Measurements from ENCODE around the gene HSPD1. TPM values are rescaled to one million over a fixed set of nuclear protein-coding genes. Genes with fewer than 3 reads are reported as not detected.

HSPD1 gene
- total RNA-seq (2022) (877 and 933 TPM in 2 replicates), Bru-seq, nascent RNA (percentile 99 among the genes with signal in this experiment), BruChase-seq, experiment 1, labeled RNA remaining after a 2-hour chase (percentile 100 among the genes with signal in this experiment), BruChase-seq, experiment 2, labeled RNA remaining after a 6-hour chase (percentile 100 among the genes with signal in this experiment)
- long read RNA-seq, transcript HSPD1-202 (12 exons, 2,455 nt) = major isoform, 1,806 of 2,022 reads
- long read RNA-seq, partial matches to known transcripts = 124 of 2,022 reads
- long read RNA-seq, other reads (novel, unspliced or antisense) = 89 of 2,022 reads

DNA sequence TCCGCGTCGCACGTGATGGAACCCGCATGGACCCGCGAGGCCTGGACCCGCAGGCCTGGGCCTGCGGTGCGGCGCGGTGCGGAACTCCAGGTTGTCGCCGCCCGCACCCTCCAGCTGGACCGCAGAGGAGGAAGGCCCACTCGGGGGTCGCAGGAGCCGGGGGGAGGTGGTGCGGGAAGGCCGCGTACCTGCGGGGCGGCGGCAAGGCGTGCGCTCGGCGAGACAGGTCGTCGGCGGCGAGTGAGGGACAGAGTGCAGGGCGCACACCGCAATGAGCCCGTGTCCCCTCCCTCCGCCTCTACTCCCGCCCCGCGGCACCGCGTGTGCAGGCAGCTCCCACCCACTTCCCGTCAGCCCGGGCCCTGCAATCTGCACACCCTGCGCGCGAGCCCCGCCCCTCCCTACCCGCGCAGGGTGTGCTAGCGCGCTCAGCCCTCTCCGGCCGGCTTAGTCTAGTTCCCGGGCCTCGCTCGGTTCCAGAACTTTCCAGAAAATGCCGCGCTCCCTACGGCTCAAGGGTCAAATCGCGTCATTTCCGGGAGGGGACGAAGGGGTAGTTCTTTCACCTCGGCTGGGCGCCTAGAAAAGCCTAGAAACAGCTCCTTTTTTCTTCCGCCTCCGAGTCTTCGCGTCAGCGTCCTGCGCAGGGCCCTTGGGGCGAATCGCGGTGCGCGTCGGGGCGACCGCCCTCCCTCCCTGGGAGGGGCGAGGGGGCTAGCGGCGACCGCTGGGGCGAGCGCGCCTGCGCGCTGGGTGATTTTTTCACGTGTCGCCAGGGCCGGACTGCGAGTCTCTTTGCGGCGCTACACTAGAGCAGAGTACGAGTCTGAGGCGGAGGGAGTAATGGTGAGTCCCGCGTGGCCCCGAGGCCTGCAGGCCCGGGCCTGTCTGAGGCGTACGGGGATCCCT, at the start of gene HSPD1, which contains the start of gene HSPE1:
TSS of gene HSPD1 (minus strand) at position 247 of the 909 bp plus-strand sequence. CDS start 992 bp downstream, outside the sequence.
TSS of gene HSPE1 (plus strand) at position 786 of the 909 bp plus-strand sequence. CDS start at position 844, 58 bp downstream.
- BruUV-seq (replicated peaks) = no TSS peak
- Histone ChIP-seq H3K4me1 (peaks cover 42% of the 10 kb centered on the region), H3K9me3 (no peaks in the 10 kb centered on the region), H3K36me3 (ENCODE audit: control insufficient read depth, insufficient read depth, low read length) (peaks cover 6% of the 10 kb centered on the region), H3K27me3 (replicated peaks; ENCODE audit: control insufficient read depth, insufficient read depth, low read length) (no peaks in the 10 kb centered on the region), H3K4me3 (ENCODE audit: low read depth, low read length) (peak within 1 kb of the TSS; percentile 91)
- ChIA-PET POLR2A (interaction anchor here (0.5 to 2.8 kb wide), 23 partner anchors 8 to 1240 kb away, joined by 3 to 64 read pairs (median 4); partner anchors contain the start of genes CCDC150, COQ10B, MARS2 and MOB4), CTCF (interaction anchor here (0.7 to 1.3 kb wide), 4 partner anchors 16 to 307 kb away, joined by 3 to 5 read pairs (median 4); partner anchors contain the start of genes COQ10B and MOB4)
- H3K27ac Mint-ChIP-seq (ENCODE audit: unreplicated experiment) = peak within 1 kb of the TSS; percentile 97
- DNase-seq = peak; percentile 99
- no peaks in the 10 kb centered on the region for H3K27me3 Mint-ChIP-seq (ENCODE audit: insufficient read depth, unreplicated experiment)
- H3K4me3 Mint-ChIP-seq (ENCODE audit: unreplicated experiment) = peak within 1 kb of the TSS; percentile 95
- peaks cover 7% of the 10 kb centered on the region for H3K4me1 Mint-ChIP-seq (ENCODE audit: low read depth, unreplicated experiment)
- peaks cover 97% of the 10 kb centered on the region for H3K36me3 Mint-ChIP-seq (ENCODE audit: insufficient read depth, unreplicated experiment)
- TF ChIP-seq, protein P1, sequence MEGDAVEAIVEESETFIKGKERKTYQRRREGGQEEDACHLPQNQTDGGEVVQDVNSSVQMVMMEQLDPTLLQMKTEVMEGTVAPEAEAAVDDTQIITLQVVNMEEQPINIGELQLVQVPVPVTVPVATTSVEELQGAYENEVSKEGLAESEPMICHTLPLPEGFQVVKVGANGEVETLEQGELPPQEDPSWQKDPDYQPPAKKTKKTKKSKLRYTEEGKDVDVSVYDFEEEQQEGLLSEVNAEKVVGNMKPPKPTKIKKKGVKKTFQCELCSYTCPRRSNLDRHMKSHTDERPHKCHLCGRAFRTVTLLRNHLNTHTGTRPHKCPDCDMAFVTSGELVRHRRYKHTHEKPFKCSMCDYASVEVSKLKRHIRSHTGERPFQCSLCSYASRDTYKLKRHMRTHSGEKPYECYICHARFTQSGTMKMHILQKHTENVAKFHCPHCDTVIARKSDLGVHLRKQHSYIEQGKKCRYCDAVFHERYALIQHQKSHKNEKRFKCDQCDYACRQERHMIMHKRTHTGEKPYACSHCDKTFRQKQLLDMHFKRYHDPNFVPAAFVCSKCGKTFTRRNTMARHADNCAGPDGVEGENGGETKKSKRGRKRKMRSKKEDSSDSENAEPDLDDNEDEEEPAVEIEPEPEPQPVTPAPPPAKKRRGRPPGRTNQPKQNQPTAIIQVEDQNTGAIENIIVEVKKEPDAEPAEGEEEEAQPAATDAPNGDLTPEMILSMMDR (IDR thresholded peaks at IDR 0.05; ENCODE audit: insufficient read depth in 1 of 2, low read depth in 1 of 2, low read length in 1 of 2, severe bottlenecking in 1 of 2, unreplicated experiment in 1 of 2) = no peak
- H3K9me3 Mint-ChIP-seq (ENCODE audit: unreplicated experiment) = no peaks in the 10 kb centered on the region
- intact Hi-C loops (cut with micrococcal nuclease; ENCODE audit: unreplicated experiment) = loop anchor here (1.0 to 5.0 kb wide), 6 partner anchors 16 to 277 kb away; partner anchors contain the start of genes COQ10B, MARS2, MOB4 and SF3B1

- BruUV-seq (replicated peaks) = no TSS peak
- no peak overlapping the region for H3K4me3 Mint-ChIP-seq (ENCODE audit: unreplicated experiment)
- no peak for DNase-seq
- Histone ChIP-seq H3K36me3 (ENCODE audit: control insufficient read depth, insufficient read depth, low read length) (no peaks in the 10 kb centered on the region), H3K4me3 (ENCODE audit: low read depth, low read length) (no peak overlapping the region), H3K4me1 (no peaks in the 10 kb centered on the region), H3K9me3 (no peaks in the 10 kb centered on the region), H3K27me3 (replicated peaks; ENCODE audit: control insufficient read depth, insufficient read depth, low read length) (no peaks in the 10 kb centered on the region)
- peaks cover 53% of the 10 kb centered on the region for H3K36me3 Mint-ChIP-seq (ENCODE audit: insufficient read depth, unreplicated experiment)
- ChIA-PET CTCF (no interaction called here), POLR2A (no interaction called here)
- H3K9me3 Mint-ChIP-seq (ENCODE audit: unreplicated experiment) = no peaks in the 10 kb centered on the region
- H3K27ac Mint-ChIP-seq (ENCODE audit: unreplicated experiment) = no peak overlapping the region
- no peaks in the 10 kb centered on the region for H3K27me3 Mint-ChIP-seq (ENCODE audit: insufficient read depth, unreplicated experiment)
- intact Hi-C loops (cut with micrococcal nuclease; ENCODE audit: unreplicated experiment) = no loop called here
- TF ChIP-seq, protein P1 (IDR thresholded peaks at IDR 0.05; ENCODE audit: insufficient read depth in 1 of 2, low read depth in 1 of 2, low read length in 1 of 2, severe bottlenecking in 1 of 2, unreplicated experiment in 1 of 2) = no peak
- H3K4me1 Mint-ChIP-seq (ENCODE audit: low read depth, unreplicated experiment) = no peaks in the 10 kb centered on the region
Measured at GRCh38 chr2:197548582-197548981, 48.9 kb upstream of the HSPD1 start.

Data from Caco-2 (cell line).